GM18870 (cell line): ENCODE results near the gene FHL1.
"Not testable (repeated sequence)": the region's sequence is repeated elsewhere in the genome, so short reads cannot be mapped to it uniquely, and the experiment has no call there.

Experiments
- ATAC-seq: cut with Tn5 transposase; IDR thresholded peaks from one replicate; pipeline ENCODE4 v1.9.1; 2021; ENCODE audit warnings: moderate library complexity; ENCODE audit not compliant: unreplicated experiment

Gene FHL1

DNA sequence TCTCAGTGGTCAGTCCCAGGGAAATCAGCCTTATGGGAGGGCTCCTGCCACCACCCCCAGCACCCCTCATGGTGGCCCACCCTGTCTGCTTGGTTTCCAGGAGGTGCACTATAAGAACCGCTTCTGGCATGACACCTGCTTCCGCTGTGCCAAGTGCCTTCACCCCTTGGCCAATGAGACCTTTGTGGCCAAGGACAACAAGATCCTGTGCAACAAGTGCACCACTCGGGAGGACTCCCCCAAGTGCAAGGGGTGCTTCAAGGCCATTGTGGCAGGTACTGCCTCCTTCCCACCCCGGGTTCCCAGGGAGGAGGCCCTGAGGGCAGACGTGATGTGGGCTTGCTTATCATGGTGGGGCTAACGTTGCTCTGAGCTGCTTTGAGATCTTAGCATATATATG lies 59.6 kb downstream of the FHL1 start:
- no peak for ATAC-seq

DNA sequence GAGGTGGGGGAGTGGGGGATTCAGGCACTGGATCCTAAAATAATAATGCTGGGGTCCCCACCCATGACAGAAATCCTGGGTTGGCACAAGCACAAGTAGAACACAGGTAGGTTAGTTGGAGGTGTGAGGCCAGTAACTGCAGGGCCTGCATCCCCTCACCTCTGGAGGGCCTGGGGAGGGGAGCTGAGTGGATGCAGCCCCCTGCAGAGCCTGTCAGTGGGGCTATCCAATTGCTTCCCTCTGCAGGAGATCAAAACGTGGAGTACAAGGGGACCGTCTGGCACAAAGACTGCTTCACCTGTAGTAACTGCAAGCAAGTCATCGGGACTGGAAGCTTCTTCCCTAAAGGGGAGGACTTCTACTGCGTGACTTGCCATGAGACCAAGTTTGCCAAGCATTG lies 60.2 kb downstream of the FHL1 start:
- no peak for ATAC-seq

DNA sequence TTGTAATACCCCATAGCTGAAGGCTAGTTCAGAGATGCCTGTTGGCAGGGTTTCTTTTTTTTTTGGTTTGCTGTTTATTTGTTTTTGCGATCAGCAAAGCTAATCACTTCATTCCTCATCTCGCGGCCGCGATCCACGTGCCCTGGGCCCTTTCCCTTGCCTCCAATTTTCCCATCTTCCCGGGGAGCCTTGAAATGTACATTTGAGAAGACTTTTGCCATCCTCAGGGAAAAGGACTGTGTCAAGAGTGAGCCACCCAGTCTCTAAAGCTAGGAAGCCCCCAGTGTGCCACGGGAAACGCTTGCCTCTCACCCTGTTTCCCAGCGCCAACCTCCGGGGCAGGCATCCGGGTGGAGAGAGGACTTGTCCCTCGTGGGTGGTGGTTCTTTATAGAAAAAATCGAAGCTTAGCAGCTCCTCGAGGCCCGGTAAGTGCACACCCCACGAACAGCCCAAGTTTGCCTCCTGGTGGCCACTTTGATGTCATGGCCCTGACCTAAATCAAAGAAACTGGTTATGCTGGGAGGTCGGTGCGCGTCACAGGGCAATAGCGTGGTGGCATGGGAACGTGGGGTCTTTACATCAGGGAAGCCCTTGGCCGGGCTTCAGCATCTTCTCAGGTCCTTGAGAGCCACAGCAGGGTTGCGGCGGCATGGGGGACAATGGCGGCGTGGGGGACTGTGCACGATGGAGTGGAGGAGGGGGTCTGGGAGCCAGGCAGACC lies 61.8 kb downstream of the FHL1 start:
- ATAC-seq = no peak

DNA sequence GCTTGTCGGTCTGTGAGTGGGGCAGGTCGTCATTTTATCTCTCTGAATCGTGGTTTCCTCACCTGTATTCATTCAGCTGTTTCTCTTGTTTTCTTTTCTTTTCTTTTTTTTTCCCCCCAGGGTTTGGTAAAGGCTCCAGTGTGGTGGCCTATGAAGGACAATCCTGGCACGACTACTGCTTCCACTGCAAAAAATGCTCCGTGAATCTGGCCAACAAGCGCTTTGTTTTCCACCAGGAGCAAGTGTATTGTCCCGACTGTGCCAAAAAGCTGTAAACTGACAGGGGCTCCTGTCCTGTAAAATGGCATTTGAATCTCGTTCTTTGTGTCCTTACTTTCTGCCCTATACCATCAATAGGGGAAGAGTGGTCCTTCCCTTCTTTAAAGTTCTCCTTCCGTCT lies 62.4 kb downstream of the FHL1 start:
- ATAC-seq = no peak

DNA sequence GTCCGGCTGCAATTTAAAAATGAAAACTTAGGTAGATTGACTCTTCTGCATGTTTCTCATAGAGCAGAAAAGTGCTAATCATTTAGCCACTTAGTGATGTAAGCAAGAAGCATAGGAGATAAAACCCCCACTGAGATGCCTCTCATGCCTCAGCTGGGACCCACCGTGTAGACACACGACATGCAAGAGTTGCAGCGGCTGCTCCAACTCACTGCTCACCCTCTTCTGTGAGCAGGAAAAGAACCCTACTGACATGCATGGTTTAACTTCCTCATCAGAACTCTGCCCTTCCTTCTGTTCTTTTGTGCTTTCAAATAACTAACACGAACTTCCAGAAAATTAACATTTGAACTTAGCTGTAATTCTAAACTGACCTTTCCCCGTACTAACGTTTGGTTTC lies 62.9 kb downstream of the FHL1 start:
- ATAC-seq = no peak

DNA sequence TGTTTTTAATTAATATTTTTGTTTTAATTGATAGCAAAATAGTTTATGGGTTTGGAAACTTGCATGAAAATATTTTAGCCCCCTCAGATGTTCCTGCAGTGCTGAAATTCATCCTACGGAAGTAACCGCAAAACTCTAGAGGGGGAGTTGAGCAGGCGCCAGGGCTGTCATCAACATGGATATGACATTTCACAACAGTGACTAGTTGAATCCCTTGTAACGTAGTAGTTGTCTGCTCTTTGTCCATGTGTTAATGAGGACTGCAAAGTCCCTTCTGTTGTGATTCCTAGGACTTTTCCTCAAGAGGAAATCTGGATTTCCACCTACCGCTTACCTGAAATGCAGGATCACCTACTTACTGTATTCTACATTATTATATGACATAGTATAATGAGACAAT lies 63.5 kb downstream of the FHL1 start:
- no peak for ATAC-seq

DNA sequence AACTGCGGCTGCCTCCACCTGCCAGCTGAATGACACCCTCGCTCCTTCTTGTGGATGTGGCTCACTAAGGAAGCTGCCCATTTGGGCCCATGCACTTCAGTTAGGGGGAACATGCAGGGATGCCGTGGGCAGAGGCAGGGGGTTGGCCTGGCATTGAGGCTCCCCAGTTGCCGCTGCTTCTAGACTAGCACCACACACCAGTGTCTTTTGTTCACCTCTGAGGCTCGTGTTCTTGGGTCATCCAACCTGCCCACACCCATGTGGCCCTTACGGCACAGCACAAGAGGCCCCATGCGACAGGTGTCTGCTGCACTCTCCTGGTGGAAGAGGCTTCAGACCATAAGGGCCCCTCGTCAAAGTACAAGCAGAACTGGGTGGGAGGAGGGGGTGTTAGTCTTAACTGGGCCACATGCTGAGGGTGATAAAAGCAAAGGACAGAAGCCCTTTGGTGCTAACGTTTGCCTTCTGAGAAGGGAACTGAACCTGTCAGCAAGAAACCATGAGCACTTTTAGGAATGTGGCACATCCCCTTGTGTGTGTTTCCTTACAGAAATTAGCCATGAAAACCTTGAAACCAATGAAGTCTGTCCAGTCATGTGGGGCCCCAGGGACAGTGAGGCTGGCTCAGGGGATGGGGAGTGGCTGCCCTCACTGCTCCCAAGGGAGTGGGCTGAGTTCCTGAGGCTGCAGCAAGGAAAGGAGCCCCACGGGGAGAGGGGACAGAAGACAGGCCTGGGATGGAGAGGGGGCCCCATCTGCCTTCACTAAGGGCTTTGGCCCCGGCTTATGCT lies 64.6 kb downstream of the FHL1 start:
- no peak for ATAC-seq

DNA sequence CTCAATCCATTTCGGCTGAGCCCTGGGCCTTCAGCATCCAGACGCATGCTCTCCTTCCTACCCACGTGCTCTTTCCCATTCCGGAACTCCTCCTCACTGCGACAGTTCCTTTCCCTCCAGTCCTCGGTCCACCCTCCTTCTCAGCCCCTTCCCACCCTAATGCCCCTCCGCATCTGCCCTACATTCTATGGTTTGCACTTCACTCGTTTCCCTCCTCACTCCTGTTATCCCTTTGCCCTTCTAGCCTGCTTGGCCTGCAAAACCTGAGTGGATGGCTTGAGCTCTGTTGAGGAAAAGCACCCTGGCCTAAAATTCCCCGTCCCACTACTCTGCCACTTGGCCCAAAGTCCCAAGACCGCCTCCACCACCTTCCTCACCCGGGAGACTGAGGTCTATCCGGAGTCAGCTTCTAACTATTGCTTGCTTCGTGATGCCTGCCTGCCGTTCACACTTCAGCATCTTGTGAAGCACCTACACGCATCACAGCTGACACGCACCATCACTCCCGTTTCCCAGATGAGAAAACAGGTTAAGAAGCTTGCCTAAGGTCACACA lies 65.3 kb downstream of the FHL1 start:
- ATAC-seq = no peak

DNA sequence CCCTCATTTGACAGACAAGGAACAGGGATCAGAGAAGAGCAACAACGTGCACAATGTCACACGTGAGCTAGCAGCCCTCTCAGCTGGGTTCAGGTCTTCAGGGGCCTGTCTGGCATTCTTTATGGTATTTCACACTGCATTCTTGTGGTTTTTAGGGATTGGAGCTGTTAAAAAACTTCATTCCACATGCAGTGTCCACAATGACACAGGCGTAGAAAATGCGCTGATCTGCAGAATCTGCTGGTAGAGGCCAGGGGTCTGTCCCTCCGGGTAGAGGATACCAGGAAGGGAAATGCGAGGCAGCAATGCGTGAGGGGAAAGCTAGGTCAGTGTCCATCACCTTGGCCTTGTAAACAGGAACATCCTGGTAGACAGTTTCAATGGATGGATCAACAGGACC lies 67.2 kb downstream of the FHL1 start:
- ATAC-seq = no peak

DNA sequence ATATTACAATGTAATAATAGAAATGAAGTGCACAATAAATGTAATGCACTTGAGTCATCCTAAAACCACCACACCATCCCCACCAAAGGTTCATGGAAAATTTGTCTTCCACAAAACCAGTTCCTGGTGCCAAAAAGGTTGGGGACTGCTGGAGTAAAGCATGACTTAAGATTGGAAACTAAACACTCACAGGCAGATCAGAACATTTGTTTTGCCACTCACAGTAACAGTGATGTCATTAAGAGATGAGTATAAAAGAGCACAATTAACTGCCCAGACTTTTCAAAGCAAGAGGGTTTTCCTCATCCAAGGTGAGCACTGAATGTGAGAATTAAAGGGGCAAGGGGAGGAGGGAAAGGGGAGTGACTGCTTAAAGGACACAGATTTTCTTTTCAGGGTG lies 68.2 kb downstream of the FHL1 start:
- ATAC-seq = no peak

DNA sequence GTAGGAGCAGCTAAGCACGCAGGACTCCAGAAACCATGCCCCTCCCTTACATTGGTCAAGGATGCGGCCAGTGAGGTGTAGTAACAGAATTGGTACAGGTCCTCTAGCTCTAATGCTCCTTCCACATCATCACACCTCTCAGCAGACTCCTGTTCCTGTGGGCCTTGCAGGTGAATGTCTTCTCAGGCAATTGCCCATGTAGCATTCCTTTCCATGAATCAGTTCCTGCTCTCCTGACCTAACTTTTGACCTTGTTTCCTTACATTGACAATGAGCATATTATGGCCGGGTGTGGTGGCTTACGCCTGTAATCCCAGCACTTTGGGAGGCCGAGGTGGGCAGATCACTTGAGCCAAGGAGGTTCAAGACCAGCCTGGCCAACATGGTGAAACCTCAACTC lies 72.6 kb downstream of the FHL1 start:
- no peak for ATAC-seq

DNA sequence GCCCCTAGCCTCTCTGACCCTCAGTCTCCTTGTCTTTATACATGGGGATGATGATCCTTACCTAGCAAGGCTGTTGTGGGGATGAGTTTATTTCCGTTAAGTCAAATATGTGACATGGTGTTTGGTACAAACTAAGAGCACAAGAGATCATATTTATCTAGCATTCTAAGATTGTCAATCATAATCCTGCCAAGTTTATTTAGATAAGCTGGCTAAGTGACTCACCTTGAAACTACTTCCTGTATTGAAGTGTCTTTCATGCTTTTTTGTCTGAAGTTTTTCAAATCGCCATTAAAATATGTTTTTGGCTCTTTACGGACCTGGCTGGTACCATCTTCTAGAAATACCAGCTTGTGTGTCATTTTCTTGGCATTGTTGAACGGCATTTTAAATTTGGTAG lies 73.2 kb downstream of the FHL1 start:
- ATAC-seq = no peak

DNA sequence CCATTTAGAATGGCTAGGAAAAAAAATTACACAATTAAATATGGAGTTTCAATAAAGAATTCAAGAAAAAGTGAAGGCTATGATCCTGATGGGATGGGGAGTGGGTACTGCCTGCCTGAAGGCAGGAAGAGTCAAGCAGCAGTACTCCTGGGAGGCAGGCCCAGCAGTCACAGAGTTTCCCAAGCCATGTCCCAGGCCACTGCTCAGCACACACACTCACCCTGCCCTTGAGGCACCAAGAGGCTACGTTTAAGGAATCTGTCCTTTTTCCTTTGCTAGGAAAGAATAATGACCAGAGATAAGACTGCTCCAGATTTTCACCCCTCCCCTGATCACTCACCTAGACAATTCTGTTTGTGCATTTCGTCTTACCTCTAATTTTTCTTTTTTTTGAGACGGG lies 73.6 kb downstream of the FHL1 start:
- no peak for ATAC-seq

DNA sequence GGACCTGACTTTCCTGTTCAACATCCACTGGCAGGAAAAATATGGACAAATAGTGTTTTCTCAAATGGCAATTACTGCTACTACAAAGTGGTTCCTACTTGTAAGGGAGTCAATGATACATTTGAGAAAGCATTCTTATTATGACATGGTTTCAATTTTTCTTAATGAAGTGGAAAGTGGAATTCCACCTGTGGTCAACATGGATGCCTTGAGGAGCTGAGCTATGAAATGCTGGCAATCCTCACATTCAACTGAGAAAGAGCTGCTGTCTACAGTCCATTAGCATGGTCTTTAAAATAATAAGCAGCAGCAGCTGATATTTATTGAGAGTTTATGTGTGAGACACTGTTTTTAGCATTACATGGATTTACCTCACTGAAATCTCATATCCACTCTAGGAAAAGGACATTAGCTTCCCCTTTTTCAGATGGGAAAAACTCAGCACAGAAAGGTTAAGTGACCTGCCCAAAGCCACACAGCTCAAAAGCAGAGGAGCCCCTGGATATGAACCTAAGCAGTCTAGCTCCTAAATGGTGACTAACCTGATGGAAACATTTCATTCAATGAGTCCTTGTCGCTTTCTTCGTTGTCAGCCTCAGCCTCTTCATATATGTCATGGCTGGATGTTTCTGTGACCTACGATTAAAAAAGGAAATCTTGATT lies 74.6 kb downstream of the FHL1 start:
- no peak for ATAC-seq

DNA sequence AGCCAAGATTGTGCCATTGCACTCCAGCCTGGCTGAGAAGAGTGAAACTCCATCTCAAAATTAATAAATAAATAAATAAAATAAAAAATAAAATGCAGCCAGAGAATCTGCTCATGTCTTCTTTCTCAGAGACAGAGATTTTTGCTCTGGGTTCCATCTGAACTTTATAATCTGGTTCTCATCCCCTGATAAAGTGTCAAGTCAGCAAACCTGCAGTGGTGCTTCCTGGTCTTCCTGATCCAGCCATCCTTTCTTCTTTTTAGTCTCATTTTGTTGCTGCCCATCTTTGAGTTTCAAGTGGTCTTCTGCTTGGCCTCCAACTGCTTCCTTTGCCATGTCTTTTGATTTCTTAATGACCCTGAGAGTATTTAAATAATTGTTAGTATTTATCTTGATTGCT lies 79.7 kb downstream of the FHL1 start:
- no peak for ATAC-seq

DNA sequence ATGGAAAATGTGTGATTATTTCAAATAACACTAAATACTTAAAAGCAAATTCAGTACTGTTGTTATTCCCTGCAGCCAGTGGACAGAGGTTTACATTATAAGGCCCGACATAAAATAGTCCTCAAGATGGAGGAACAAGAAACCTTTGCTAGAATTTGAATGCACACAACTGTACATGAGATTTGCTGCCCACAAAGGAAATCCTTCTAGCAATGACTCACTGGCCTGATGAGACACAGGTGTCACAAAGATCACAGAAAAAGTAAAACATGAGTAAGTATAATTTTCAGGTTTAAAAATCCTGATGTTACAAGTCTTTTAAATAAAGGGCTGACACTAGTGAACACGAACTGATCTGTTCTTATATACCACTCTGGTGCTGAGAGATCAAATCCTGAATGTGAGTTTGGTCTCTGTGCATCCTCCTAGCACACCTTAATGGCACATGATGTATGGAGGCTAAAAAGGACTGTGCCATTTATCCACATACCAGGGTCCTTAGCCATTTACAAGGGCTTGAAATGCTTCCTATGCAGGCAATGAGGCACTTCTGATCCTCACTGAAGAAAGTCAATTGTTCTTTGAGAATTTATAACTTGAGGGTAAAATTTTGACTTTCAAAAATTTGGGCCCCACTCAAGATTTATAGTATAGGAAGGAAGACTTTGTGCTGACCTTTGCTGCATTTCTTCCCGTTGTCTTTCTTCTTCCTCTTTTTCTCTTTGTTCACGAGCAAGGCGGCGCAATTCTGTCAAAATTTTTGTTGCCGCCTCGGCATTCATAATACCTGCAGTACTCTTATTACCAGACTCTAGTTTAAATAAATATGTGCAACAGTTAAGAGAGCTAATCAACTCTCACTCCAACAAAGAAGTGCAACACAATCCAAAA lies 80.9 kb downstream of the FHL1 start:
- ATAC-seq = peak; percentile 65

DNA sequence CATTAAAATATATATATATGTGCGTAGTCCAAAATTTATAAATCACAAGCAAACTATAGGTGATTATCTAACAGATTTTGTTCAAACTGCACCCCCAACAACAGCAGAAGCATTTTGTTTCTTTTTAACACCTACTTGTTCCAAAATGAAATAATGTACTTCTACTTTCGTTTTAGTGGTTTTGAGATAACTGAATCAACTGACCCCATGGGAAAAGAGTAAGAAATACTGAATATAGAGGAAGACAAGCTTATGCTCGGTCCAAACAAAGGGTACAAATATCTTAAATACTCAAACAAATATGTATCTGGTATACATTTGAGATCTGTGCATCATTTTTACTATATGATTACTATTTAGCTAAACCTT lies 81.5 kb downstream of the FHL1 start:
- no peak for ATAC-seq

DNA sequence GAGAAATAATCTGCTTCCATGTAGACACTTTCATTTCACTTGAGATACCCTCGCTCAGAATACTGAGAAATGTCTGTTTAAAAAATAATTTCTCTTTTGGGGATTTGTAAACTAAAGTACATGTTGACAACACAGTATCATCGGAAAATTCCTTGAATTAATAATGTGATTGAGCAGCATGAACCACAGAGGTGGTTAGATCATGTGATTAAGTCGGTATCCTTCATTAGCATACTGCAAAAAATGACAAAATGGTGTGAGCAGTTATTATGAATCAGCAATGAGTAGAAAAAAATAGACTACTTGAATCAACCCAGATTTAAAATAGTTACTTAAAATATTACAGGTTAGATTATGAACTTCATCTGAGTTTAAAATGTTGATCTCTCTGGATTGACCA lies 89.7 kb downstream of the FHL1 start:
- ATAC-seq = no peak

DNA sequence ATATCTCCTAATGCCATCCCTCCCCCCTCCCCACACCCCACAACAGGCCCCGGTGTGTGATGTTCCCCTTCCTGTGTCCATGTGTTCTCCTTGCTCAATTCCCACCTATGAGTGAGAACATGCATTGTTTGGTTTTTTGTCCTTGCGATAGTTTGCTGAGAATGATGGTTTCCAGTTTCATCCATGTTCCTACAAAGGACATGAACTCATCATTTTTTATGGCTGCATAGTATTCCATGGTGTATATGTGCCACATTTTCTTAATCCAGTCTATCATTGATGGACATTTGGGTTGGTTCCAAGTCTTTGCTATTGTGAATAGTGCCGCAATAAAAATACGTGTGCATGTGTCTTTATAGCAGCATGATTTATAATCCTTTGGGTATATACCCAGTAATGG lies 90.5 kb downstream of the FHL1 start:
- ATAC-seq = not testable (repeated sequence)

DNA sequence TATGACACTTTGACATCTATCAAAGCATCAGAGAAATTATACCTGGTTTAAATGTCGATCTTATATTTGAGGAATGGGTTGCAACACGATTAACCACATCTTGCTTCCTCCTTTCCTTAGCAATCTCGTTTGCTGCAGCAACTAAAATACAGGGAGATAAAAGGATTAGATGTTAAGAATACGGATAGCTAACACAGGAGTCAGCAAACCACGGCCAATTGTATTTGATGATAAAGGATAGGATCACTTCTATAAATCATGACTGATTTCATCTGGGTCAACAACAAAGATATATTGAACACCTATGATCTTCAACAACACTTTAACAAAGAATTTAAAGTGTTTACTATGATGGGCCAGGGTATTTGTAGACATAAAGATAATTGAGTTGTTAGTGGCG lies 98.9 kb downstream of the FHL1 start:
- ATAC-seq = no peak
